Esophagus muscularis mucosa (tissue), 4 donors: ENCODE results near the gene ASAP3. TPM values are rescaled to one million over a fixed set of nuclear protein-coding genes. Genes with fewer than 3 reads are reported as not detected.
"Not testable (repeated sequence)": the region's sequence is repeated elsewhere in the genome, so short reads cannot be mapped to it uniquely, and the experiment has no call there.

ENCODE experiments used
- DNase-seq: peaks from one replicate; pipeline ENCODE4 v3.0.0-alpha.2; 2017; ENCODE audit errors: extremely low spot score
- H3K27ac ChIP-seq, 4 donors: fragments of 200-600 bp; sonication (generic); replicated peaks in 1 of 4; 1 replicate in 3 of 4; 2 replicates in 1 of 4; pipeline ENCODE4 v1.5.1; 2016 to 2019; ENCODE audit warnings: mild to moderate bottlenecking in 1 of 4
- H3K27me3 ChIP-seq, 4 donors: fragments of 200-600 bp; sonication (generic); one replicate each; pipeline versions ENCODE4 v1.5.1 to v1.6.0; 2016 to 2019
- H3K36me3 ChIP-seq, 4 donors: fragments of 200-600 bp; sonication (generic); one replicate each; pipeline ENCODE4 v1.5.1; 2016 to 2019
- H3K4me1 ChIP-seq, 4 donors: fragments of 200-600 bp; sonication (generic); one replicate each; pipeline ENCODE4 v1.5.1; 2016 to 2019
- H3K4me3 ChIP-seq, 4 donors: fragments of 200-600 bp; sonication (generic); 1 replicate in 2 of 4; 2 replicates in 2 of 4; pipeline ENCODE4 v1.5.1; 2016 to 2019; ENCODE audit warnings: mild to moderate bottlenecking in 4 of 4, moderate library complexity in 1 of 4
- H3K9me3 ChIP-seq, 4 donors: fragments of 200-600 bp; sonication (generic); 1 replicate in 3 of 4; 2 replicates in 1 of 4; pipeline ENCODE4 v1.5.1; 2016 to 2019
- EP300 ChIP-seq: sonication (generic); formaldehyde crosslinking; IDR thresholded peaks from one replicate; pipeline ENCODE4 v1.6.1; 2017; ENCODE audit warnings: antibody characterized with exemption
- POLR2A ChIP-seq: fragments of 450-650 bp; IDR thresholded peaks from one replicate; pipeline ENCODE4 v1.6.1; 2017; ENCODE audit warnings: antibody characterized with exemption, moderate library complexity, mild to moderate bottlenecking, low read depth
- POLR2AphosphoS5 ChIP-seq, 2 donors: sonication (generic); formaldehyde crosslinking; IDR thresholded peaks; one replicate each; pipeline ENCODE4 v1.6.1; 2017; ENCODE audit warnings: antibody characterized with exemption in 2 of 2
- WGBS: methylation state at CpG from one replicate; pipeline ENCODE4 v1.1.5; 2018; 5-methylcytosine and 5-hydroxymethylcytosine counted together
- intact Hi-C: fragments of 100-400 bp; cut with DNase I; formaldehyde crosslinking; loops from one replicate; pipeline ENCODE4 v1.15.1; 2023
- total RNA-seq, 4 donors: library from RNA; depleted of rRNA; stranded (reverse); fragments of >200 nt; gene quantifications; one replicate each; pipeline versions ENCODE4 v1.1.0 to v1.2.1, GENCODE V29; 2016
- TF ChIP-seq, protein P1 (sequence below), 3 experiments: fragments of 200-600 bp in 2 of 3; fragments of 450-650 bp in 1 of 3; sonication (generic) in 2 of 3; IDR thresholded peaks; one replicate each; pipeline ENCODE4 v1.5.1; 2017 to 2019; ENCODE audit warnings: antibody characterized with exemption in 3 of 3, mild to moderate bottlenecking in 2 of 3, moderate library complexity in 1 of 3

ASAP3 gene
- total RNA-seq, 4 donors from 2014 or later: 25.3 to 32.8 (median 27.9) TPM

DNA sequence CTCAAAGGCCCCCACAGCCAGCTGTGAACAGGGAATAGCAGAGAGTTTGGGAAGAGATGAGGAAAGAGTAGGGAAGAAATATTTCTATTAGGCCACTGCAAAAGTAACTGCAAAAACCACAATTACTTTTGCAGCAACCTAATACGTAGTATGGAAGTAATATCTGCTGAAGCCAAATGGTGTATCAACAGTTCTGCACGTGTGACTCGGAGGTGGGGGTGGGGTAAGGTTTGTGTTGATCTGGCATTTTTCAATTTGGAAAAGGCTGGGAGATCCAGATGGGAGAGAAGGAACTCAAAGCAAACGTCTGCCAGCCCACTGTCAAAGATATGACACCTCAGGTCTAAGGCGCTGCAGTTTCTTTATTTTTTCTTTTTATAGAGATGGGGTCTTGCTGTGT is 103.3 kb downstream of the ASAP3 start:
- peaks cover 23 to 54% (median 41%) of the 10 kb centered on the region in 4 donors for H3K4me1 ChIP-seq

DNA sequence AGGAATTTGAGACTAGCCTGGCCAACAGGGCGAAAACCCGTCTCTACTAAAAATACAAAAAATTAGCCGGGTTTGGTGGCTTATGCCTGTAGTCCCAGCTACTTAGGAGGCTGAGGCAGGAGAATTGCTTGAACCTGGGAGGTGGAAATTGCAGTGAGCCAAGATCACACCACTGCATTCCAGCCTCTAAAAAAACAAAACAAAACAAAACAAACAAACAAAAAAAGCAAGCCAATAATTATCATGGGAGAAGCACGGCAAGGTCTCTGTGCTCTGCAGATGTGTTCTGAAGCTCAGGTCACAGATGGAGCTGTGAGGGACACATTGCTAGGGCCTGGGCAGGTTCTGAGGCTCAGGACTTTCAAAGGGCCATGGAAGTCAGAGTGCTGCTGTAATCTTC is 103.7 kb downstream of the ASAP3 start:
- H3K4me3 ChIP-seq, H3K9me3 ChIP-seq, H3K27me3 ChIP-seq, intact Hi-C loops, DNase-seq: not testable (repeated sequence)
- Histone ChIP-seq H3K36me3 (peaks cover 7 to 32% (median 15%) of the 10 kb centered on the region in 4 donors), H3K4me1 (peaks cover 23 to 51% (median 41%) of the 10 kb centered on the region in 4 donors), H3K27ac (peak overlapping the region in 1 of 4 donors; percentile 33)
- WGBS: 70% methylated on average over 4 of the region's 4 CpGs

More for the DNA sequence above, 103.3 kb downstream of the ASAP3 start:
- Histone ChIP-seq H3K4me3 (no peak overlapping the region), H3K27ac (peak overlapping the region in 1 of 4 donors; percentile 33), H3K27me3 (no peaks in the 10 kb centered on the region), H3K9me3 (no peaks in the 10 kb centered on the region), H3K36me3 (peaks cover 7 to 37% (median 15%) of the 10 kb centered on the region in 4 donors)
- intact Hi-C loops: no loop called here
- TF ChIP-seq POLR2AphosphoS5 (IDR thresholded peaks at IDR 0.05): no peak
- no peak for TF ChIP-seq EP300
- no peak for TF ChIP-seq POLR2A
- TF ChIP-seq, protein P1, sequence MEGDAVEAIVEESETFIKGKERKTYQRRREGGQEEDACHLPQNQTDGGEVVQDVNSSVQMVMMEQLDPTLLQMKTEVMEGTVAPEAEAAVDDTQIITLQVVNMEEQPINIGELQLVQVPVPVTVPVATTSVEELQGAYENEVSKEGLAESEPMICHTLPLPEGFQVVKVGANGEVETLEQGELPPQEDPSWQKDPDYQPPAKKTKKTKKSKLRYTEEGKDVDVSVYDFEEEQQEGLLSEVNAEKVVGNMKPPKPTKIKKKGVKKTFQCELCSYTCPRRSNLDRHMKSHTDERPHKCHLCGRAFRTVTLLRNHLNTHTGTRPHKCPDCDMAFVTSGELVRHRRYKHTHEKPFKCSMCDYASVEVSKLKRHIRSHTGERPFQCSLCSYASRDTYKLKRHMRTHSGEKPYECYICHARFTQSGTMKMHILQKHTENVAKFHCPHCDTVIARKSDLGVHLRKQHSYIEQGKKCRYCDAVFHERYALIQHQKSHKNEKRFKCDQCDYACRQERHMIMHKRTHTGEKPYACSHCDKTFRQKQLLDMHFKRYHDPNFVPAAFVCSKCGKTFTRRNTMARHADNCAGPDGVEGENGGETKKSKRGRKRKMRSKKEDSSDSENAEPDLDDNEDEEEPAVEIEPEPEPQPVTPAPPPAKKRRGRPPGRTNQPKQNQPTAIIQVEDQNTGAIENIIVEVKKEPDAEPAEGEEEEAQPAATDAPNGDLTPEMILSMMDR (IDR thresholded peaks at IDR 0.05): no peak
- 46% methylated on average over 5 of the region's 5 CpGs for WGBS
- no peak for DNase-seq

Other genes starting within 250 kb of the ASAP3 start
- 10 to 100 TPM; 59.8 to 75.7 (median 69.4) TPM for gene HNRNPR, start 139.9 kb downstream of the ASAP3 start, total RNA-seq
- gene ZNF436, start 114.3 kb downstream of the ASAP3 start, total RNA-seq: 10 to 100 TPM; 13.7 to 36.8 (median 16.4) TPM
- 10 to 100 TPM; 16.7 to 24.1 (median 20.9) TPM for gene TCEA3, start 59.4 kb downstream of the ASAP3 start, total RNA-seq
- under 1 TPM in 3 of 4 donors, not detected in 1; 0.11 to 0.26 (median 0.17) TPM for gene E2F2, start 47.1 kb upstream of the ASAP3 start, total RNA-seq
- gene ID3, start 75.3 kb upstream of the ASAP3 start, total RNA-seq: 100 to 1,000 TPM in 3 of 4 donors, 10 to 100 TPM in 1; 75.2 to 352 (median 274) TPM
- 1,000 to 10,000 TPM in 1 of 4 donors, 100 to 1,000 TPM in 3; 706 to 1,125 (median 899) TPM for gene RPL11, start 207.6 kb upstream of the ASAP3 start, total RNA-seq